Measurements from ENCODE around the gene FHOD3.

GRCh38 chr18:36757991-36758390 lies 460.5 kb downstream of the FHOD3 start:
- no peak for TF ChIP-seq REST (IDR thresholded peaks at IDR 0.05)
- TF ChIP-seq CTCF (IDR thresholded peaks at IDR 0.05): no peak
- no peak for TF ChIP-seq POLR2A (IDR thresholded peaks at IDR 0.05; ENCODE audit: low read length)
